H1 (cell line): ENCODE measurements around the gene GNAI2. TPM values are rescaled to one million over a fixed set of nuclear protein-coding genes. Genes with fewer than 3 reads are reported as not detected.
A peak's percentile ranks its signal among the peaks of the same experiment; 100 is the strongest.

ENCODE experiments used
- CTCF ChIA-PET: fragments of 300-600 bp; sonication (Branson Sonifier 250); formaldehyde crosslinking; loops from one replicate; lab custom pipeline; 2021; ENCODE audit not compliant: partially characterized antibody; lab: Charles Lee
- POLR2A ChIA-PET: fragments of 300-600 bp; sonication (Branson Sonifier 250); formaldehyde crosslinking; loops from one replicate; lab custom pipeline; 2021; ENCODE audit warnings: inconsistent platforms; ENCODE audit not compliant: partially characterized antibody; lab: Charles Lee
- DNase-seq, 2 experiments: peaks; one replicate each; pipeline versions ENCODE4 v3.0.0 to v3.0.0-alpha.2; 2010 to 2022; ENCODE audit warnings: low spot score in 2 of 2, low read depth in 1 of 2, mixed read lengths in 1 of 2
- FAIRE-seq: peaks from 2 replicates; lab custom pipeline; 2011; peaks lifted over from hg19 to GRCh38; lab: Jason Lieb, UNC
- H2AFZ ChIP-seq: 2 replicates; pipeline ENCODE4 v1.8.1; 2012; ENCODE audit warnings: low read length, inconsistent platforms
- H2AK5ac ChIP-seq: 2 replicates; pipeline ENCODE4 v1.6.1; 2013; ENCODE audit warnings: low read depth, low read length
- H2BK120ac ChIP-seq: replicated peaks from 2 replicates; pipeline ENCODE3; 2013; ENCODE audit warnings: low read depth, low read length, inconsistent platforms
- H2BK12ac ChIP-seq: 2 replicates; pipeline ENCODE4 v1.6.1; 2013; ENCODE audit warnings: low read depth, low read length
- H2BK15ac ChIP-seq: 2 replicates; pipeline ENCODE4 v1.6.1; 2013; ENCODE audit warnings: low read length
- H2BK20ac ChIP-seq: 2 replicates; pipeline ENCODE4 v1.6.1; 2013; ENCODE audit warnings: low read length
- H2BK5ac ChIP-seq: 2 replicates; pipeline ENCODE4 v1.6.1; 2013; ENCODE audit warnings: low read depth, low read length
- H3K14ac ChIP-seq: 2 replicates; pipeline ENCODE4 v1.6.1; 2013; ENCODE audit warnings: inconsistent platforms; ENCODE audit not compliant: insufficient read length
- H3K18ac ChIP-seq: 2 replicates; pipeline ENCODE4 v1.6.1; 2013; ENCODE audit warnings: low read length; ENCODE audit errors: extremely low read depth
- H3K23ac ChIP-seq: 2 replicates; pipeline ENCODE4 v1.6.1; 2013; ENCODE audit warnings: inconsistent platforms; ENCODE audit not compliant: insufficient read length
- H3K23me2 ChIP-seq: 2 replicates; pipeline ENCODE4 v1.6.1; 2013; ENCODE audit warnings: low read depth, low read length
- H3K27ac ChIP-seq: 2 replicates; pipeline ENCODE4 v1.6.1; 2011; ENCODE audit warnings: low read depth, low read length, inconsistent platforms
- H3K27me3 ChIP-seq, 4 experiments: replicated peaks in 1 of 4; 1 replicate in 1 of 4; 2 replicates in 3 of 4; pipeline versions ENCODE4 v1.6.1 to v1.8.1; 2011 to 2013; ENCODE audit warnings: low read length in 3 of 4, mild to moderate bottlenecking in 3 of 4, inconsistent platforms in 2 of 4, mixed read lengths in 2 of 4, moderate library complexity in 1 of 4; ENCODE audit not compliant: control insufficient read depth in 3 of 4, insufficient read depth in 3 of 4; ENCODE audit errors: extremely low read depth in 1 of 4
- H3K36me3 ChIP-seq, 4 experiments: 2 replicates each; pipeline versions ENCODE4 v1.6.1 to v1.8.1; 2011 to 2013; ENCODE audit warnings: mild to moderate bottlenecking in 4 of 4, low read length in 3 of 4, moderate library complexity in 2 of 4, control low read depth in 1 of 4, inconsistent platforms in 1 of 4; ENCODE audit not compliant: insufficient read depth in 4 of 4, control insufficient read depth in 2 of 4
- H3K4ac ChIP-seq: replicated peaks from 2 replicates; pipeline ENCODE3; 2013; ENCODE audit warnings: low read length, low read depth, mixed read lengths, inconsistent platforms; ENCODE audit not compliant: insufficient read length
- H3K4me1 ChIP-seq, 4 experiments: replicated peaks in 1 of 4; 1 replicate in 1 of 4; 2 replicates in 3 of 4; pipeline versions ENCODE4 v1.6.1 to v1.8.1; 2011 to 2013; ENCODE audit warnings: low read length in 3 of 4, inconsistent platforms in 2 of 4, mixed read lengths in 1 of 4; ENCODE audit not compliant: insufficient read depth in 4 of 4, control insufficient read depth in 3 of 4
- H3K4me2 ChIP-seq, 2 experiments: 2 replicates each; pipeline versions ENCODE4 v1.6.1 to v1.8.1; 2011 to 2013; ENCODE audit warnings: low read depth in 2 of 2, low read length in 2 of 2, control low read depth in 1 of 2, inconsistent platforms in 1 of 2, mild to moderate bottlenecking in 1 of 2; ENCODE audit not compliant: insufficient read depth in 1 of 2
- H3K4me3 ChIP-seq, 4 experiments: fragments of 200-600, 300-600 bp in 1 of 4; sonication (generic), shearing (Covaris generic), sonication (Bioruptor Twin) in 1 of 4; 2 replicates each; pipeline versions ENCODE4 v1.5.1 to v1.8.1; 2011 to 2016; ENCODE audit warnings: low read length in 4 of 4, low read depth in 3 of 4, control low read depth in 2 of 4, inconsistent platforms in 2 of 4, mild to moderate bottlenecking in 2 of 4, mixed read lengths in 1 of 4, moderate library complexity in 1 of 4; ENCODE audit not compliant: insufficient read depth in 2 of 4; ENCODE audit errors: extremely low read depth in 1 of 4
- H3K56ac ChIP-seq: replicated peaks from 2 replicates; pipeline ENCODE3; 2013; ENCODE audit warnings: low read depth, mild to moderate bottlenecking, mixed read lengths, low read length, inconsistent platforms; ENCODE audit not compliant: insufficient read length
- H3K79me1 ChIP-seq: 2 replicates; pipeline ENCODE4 v1.6.1; 2013; ENCODE audit warnings: low read depth, low read length, control low read depth
- H3K79me2 ChIP-seq, 2 experiments: 2 replicates each; pipeline versions ENCODE4 v1.6.1 to v1.8.1; 2012 to 2013; ENCODE audit warnings: low read length in 2 of 2, mild to moderate bottlenecking in 2 of 2, inconsistent platforms in 1 of 2; ENCODE audit not compliant: insufficient read depth in 2 of 2, control insufficient read depth in 1 of 2
- H3K9ac ChIP-seq, 4 experiments: replicated peaks in 1 of 4; 1 replicate in 1 of 4; 2 replicates in 3 of 4; pipeline versions ENCODE4 v1.6.1 to v1.8.1; 2011 to 2013; ENCODE audit warnings: low read depth in 3 of 4, low read length in 3 of 4, control low read depth in 2 of 4, mild to moderate bottlenecking in 2 of 4, moderate library complexity in 2 of 4, inconsistent platforms in 1 of 4; ENCODE audit errors: extremely low read depth in 1 of 4
- H3K9me3 ChIP-seq, 2 experiments: 2 replicates each; pipeline versions ENCODE4 v1.6.1 to v1.8.1; 2012 to 2013; ENCODE audit warnings: mild to moderate bottlenecking in 2 of 2, moderate library complexity in 2 of 2, control low read depth in 1 of 2, inconsistent platforms in 1 of 2, low read depth in 1 of 2, low read length in 1 of 2, mixed read lengths in 1 of 2; ENCODE audit not compliant: insufficient read depth in 2 of 2
- H4K20me1 ChIP-seq, 2 experiments: replicated peaks in 1 of 2; 2 replicates each; pipeline versions ENCODE3 to v1.8.1; 2011 to 2013; ENCODE audit warnings: inconsistent platforms in 2 of 2, low read length in 2 of 2, mild to moderate bottlenecking in 1 of 2; ENCODE audit not compliant: insufficient read depth in 2 of 2, control insufficient read depth in 1 of 2
- H4K5ac ChIP-seq: 2 replicates; pipeline ENCODE4 v1.6.1; 2013; ENCODE audit warnings: low read length, low read depth, mixed read lengths, inconsistent platforms; ENCODE audit not compliant: insufficient read length
- H4K8ac ChIP-seq: 2 replicates; pipeline ENCODE4 v1.8.0; 2013; ENCODE audit warnings: mild to moderate bottlenecking, moderate library complexity, low read length, inconsistent platforms; ENCODE audit not compliant: insufficient read depth; ENCODE audit errors: extremely low read depth
- H4K91ac ChIP-seq: replicated peaks from 2 replicates; pipeline ENCODE3; 2013; ENCODE audit warnings: low read length, mixed read lengths, inconsistent platforms; ENCODE audit not compliant: insufficient read length
- BCL11A ChIP-seq, 2 experiments: IDR thresholded peaks; one replicate each; pipeline ENCODE4 v1.6.1; 2011; ENCODE audit warnings: low read depth in 2 of 2, low read length in 2 of 2, mild to moderate bottlenecking in 2 of 2
- CTCF ChIP-seq, 3 experiments: IDR thresholded peaks; 1 replicate in 2 of 3; 2 replicates in 1 of 3; pipeline versions ENCODE4 v1.5.1 to v1.6.1; 2011; ENCODE audit warnings: low read length in 3 of 3, mild to moderate bottlenecking in 3 of 3, inconsistent platforms in 2 of 3, low read depth in 1 of 3, moderate library complexity in 1 of 3; ENCODE audit not compliant: insufficient read depth in 1 of 3; ENCODE audit errors: control extremely low read depth in 1 of 3
- EGR1 ChIP-seq: IDR thresholded peaks from 2 replicates; pipeline ENCODE4 v1.6.1; 2011; ENCODE audit warnings: low read depth, low read length, borderline replicate concordance
- KDM5A ChIP-seq: fragments of 200-600 bp; IDR thresholded peaks from 2 replicates; pipeline ENCODE4 v1.7.1; 2012; ENCODE audit warnings: mild to moderate bottlenecking, low read length, inconsistent platforms, mixed read lengths
- NANOG ChIP-seq: IDR thresholded peaks from 2 replicates; pipeline ENCODE4 v1.6.1; 2011; ENCODE audit warnings: low read length, low read depth, mild to moderate bottlenecking, inconsistent platforms; ENCODE audit not compliant: insufficient read depth, poor library complexity, severe bottlenecking
- RFX5 ChIP-seq: IDR thresholded peaks from 2 replicates; pipeline ENCODE4 v1.6.1; 2011; ENCODE audit warnings: low read depth, low read length, improper control_type of control experiment, borderline replicate concordance
- RXRA ChIP-seq: IDR thresholded peaks from 2 replicates; pipeline ENCODE4 v1.6.1; 2011; ENCODE audit warnings: low read depth, mild to moderate bottlenecking, low read length, moderate library complexity; ENCODE audit not compliant: insufficient read depth
- WGBS, 2 experiments: shearing (Covaris generic) in 1 of 2; methylation state at CpG; one replicate each; pipeline versions ENCODE4 v1.1.6 to v1.1.7; 2013 to 2015; ENCODE audit warnings: low lambda C conversion rate in 2 of 2, mixed read lengths in 2 of 2, inconsistent platforms in 1 of 2, low coverage in 1 of 2, missing lambda C conversion rate in 1 of 2; ENCODE audit not compliant: insufficient replicate concordance in 2 of 2, insufficient coverage in 1 of 2, insufficient read length in 1 of 2; ENCODE audit errors: extremely low coverage in 1 of 2, missing lambda C conversion rate in 1 of 2; 5-methylcytosine and 5-hydroxymethylcytosine counted together
- polyA plus RNA-seq, 7 experiments: library from polyadenylated mRNA; depleted of rRNA in 3 of 7; stranded (reverse) in 5 of 7; unstranded in 2 of 7; fragments of >200 nt in 5 of 7; fragments of 200-250 nt in 2 of 7; gene quantifications; 1 replicate in 5 of 7; 2 replicates in 1 of 7; 4 replicates in 1 of 7; pipeline versions ENCODE4 v1.2.1 to v1.2.3, GENCODE V29; 2011 to 2013; ENCODE audit warnings: missing spikeins in 2 of 7, mixed read lengths in 2 of 7
- total RNA-seq: library from RNA; stranded (reverse); fragmentation: NEBNext Ultra II Directional; extraction: Animal tissue kit (Norgen Biotek cat#: 25700); gene quantifications from 2 replicates; pipeline ENCODE4 v1.2.1, GENCODE V29; 2021

GNAI2 gene
- total and polyA plus RNA-seq, 2 of the 8 experiments (the other 6 are each of a cell fraction or from before 2014, with no cell fraction given), result 168 to 539 TPM

- Histone ChIP-seq H3K23me2 (peaks cover 6% of the 10 kb centered on the region), H3K27ac (no peak overlapping the region), H2AK5ac (no peak overlapping the region), H3K9me3 (no peaks in the 10 kb centered on the region), H2BK120ac (no peak overlapping the region), H2BK12ac (peak overlapping the region; percentile 75; the same call in 1 of the 2 replicates), H4K8ac (no peak overlapping the region), H3K27me3 (peaks cover 2 to 23% (median 17%) of the 10 kb centered on the region in 4 experiments), H3K9ac (no peak overlapping the region), H4K91ac (peak overlapping the region; percentile 62), H3K79me2 (no peaks in the 10 kb centered on the region), H2AFZ (no peak overlapping the region), H3K4me3 (no peak overlapping the region), H3K36me3 (no peaks in the 10 kb centered on the region), H3K4me2 (0 out of 4 replicates have a peak overlapping the region, but pooled peaks of 1 of the 2 experiments have one; percentile 15), H3K18ac (no peak overlapping the region; the same call in 1 of the 2 replicates), H4K5ac (no peak overlapping the region), H2BK5ac (0 out of 2 replicates have a peak overlapping the region, but pooled peaks have one; percentile 12), H3K4me1 (peaks cover 0 to 23% (median 17%) of the 10 kb centered on the region in 4 experiments; a peak in 6 of 7 replicates), H3K79me1 (no peaks in the 10 kb centered on the region), H3K4ac (no peak overlapping the region), H2BK15ac (no peak overlapping the region), H4K20me1 (no peaks in the 10 kb centered on the region), H2BK20ac (peak overlapping the region; percentile 25; the same call in 1 of the 2 replicates), H3K14ac (no peak overlapping the region), H3K23ac (no peak overlapping the region), H3K56ac (no peak overlapping the region)
- TF ChIP-seq CTCF (IDR thresholded peaks at IDR 0.05; ENCODE audit: control extremely low read depth in 1 of 3, insufficient read depth in 1 of 3, low read depth in 1 of 3, low read length in 3 of 3) (no peak), RXRA (no peak), RFX5 (no peak), BCL11A (IDR thresholded peaks at IDR 0.05; ENCODE audit: low read depth in 2 of 2, low read length in 2 of 2) (no peak), EGR1 (no peak), NANOG (no peak), KDM5A (no peak)
- no peak for FAIRE-seq
- 79% methylated on average over 5 of the region's 5 CpGs; no CpG with 5 or more reads in 1 of the 2 experiments for WGBS, 2 experiments
- no peak for DNase-seq
- ChIA-PET POLR2A (interaction anchor here (1.2 to 4.3 kb wide), 4 partner anchors 15 to 90 kb away, joined by 3 to 20 read pairs (median 4); no protein-coding TSS in a partner anchor), CTCF (interaction anchor here (0.6 to 48.1 kb wide), 12 partner anchors 4 to 1109 kb away, joined by 3 to 2149 read pairs (median 6); partner anchors contain the start of genes GNAI2, GNAT1, HYAL2 and LSMEM2)
Measured at GRCh38 chr3:50210176-50210509, 25.9 kb upstream of the GNAI2 start.
